CD4-positive, alpha-beta T cell treated with Interleukin-17A for 4 hours (primary cell): ENCODE measurements around the gene GPR35.
A peak's percentile ranks its signal among the peaks of the same experiment; 100 is the strongest.

ENCODE experiments used
- DNase-seq: peaks from one replicate; pipeline ENCODE4 v3.0.0-alpha.2; 2020; ENCODE audit warnings: mixed read lengths

Gene GPR35

DNA sequence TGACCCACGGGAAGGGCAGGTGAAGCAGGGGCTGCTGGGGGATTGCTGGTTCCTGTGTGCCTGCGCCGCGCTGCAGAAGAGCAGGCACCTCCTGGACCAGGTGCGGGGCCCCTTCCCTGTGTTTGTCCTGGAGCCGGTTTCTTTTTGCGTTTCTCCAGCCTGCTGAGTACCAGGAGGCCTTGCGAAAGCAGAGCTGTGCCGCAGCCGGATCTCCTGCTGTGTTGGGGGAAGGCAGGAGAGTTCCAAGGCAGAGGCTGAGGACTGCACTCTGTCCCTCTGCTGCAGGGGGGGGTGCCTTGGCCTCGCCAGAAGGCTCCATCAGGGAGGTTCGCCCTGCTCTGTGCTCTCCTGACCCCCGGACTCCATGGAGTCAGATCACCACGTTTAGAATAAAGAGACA, 35.9 kb upstream of the GPR35 start:
- DNase-seq, result no peak

DNA sequence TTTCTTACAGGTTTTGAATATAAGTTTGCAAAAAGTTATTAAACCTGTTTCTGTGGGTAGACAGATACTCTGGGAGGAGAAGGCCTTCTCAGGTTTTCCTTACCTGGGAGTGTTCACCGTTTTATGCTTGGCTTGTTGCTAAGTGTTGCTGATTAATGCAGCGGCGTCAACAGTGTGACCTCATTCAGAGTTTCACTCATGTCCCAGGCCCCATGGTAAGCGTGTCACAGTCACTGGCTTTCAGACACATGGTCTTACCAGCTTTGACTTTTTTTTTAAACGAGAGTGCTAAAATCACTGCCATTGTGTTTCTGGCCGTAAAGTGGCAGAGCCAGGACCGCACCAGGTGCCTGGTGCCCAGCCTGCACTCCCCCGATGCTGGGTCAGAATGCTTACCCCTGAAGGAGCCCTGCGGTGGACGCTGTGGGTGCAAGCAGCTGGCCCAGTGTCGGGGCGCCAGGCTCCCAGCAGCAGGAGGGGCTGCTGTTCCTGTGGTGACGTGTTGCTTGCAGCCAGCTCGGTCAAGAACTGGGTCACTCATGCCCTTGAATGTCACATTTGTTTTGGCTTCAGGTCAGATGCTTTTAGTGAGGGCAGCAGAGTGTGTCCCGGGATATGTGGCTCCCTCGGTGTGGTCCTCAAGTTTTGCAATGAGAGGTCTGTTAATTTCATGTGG, 35.3 kb upstream of the GPR35 start:
- no peak for DNase-seq

DNA sequence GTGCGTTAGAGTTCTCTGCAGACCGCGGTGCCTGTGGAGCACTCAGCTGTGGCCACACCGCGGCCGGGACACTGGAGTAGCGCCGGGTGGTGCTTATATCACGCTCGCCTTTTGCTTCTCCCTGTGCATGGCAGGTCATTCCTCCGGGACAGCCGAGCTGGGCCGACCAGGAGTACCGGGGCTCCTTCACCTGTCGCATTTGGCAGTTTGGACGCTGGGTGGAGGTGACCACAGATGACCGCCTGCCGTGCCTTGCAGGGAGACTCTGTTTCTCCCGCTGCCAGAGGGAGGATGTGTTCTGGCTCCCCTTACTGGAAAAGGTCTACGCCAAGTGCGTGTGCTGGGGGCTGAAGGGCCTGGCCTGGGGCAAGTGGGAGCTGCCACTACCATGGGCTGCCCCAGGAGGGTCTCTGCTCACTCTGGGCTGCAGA, 34.6 kb upstream of the GPR35 start:
- no peak for DNase-seq

DNA sequence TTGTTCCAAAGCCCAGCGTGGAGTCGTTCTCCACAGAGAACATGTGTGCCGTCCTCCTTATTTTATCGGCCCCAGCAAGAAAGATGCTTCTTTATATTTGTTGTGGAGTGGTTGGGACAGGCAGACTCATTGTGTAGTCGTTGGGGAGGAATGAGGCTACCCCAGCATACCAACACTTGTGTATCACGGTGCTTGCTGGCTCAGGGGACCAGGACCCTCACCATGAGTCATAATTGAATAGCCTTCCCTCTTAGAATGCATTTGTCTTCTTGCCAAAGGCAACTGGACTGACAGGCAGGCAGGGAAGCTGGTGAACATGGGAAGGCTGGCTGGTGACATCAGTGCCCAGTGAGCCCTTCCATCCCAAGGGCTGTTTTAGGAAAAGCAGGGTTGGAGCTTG, 34.1 kb upstream of the GPR35 start:
- no peak for DNase-seq

DNA sequence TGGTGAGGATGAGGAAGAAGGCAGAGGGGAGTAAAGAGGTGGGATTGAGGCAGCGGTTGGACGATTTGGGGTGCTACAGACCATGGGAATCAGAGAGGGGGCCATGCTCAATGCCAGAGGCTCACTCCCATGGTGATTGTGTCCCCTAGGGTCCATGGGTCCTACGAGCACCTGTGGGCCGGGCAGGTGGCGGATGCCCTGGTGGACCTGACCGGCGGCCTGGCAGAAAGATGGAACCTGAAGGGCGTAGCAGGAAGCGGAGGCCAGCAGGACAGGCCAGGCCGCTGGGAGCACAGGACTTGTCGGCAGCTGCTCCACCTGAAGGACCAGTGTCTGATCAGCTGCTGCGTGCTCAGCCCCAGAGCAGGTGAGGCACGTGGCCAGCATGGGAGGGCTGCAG, 33.5 kb upstream of the GPR35 start:
- DNase-seq, result no peak

DNA sequence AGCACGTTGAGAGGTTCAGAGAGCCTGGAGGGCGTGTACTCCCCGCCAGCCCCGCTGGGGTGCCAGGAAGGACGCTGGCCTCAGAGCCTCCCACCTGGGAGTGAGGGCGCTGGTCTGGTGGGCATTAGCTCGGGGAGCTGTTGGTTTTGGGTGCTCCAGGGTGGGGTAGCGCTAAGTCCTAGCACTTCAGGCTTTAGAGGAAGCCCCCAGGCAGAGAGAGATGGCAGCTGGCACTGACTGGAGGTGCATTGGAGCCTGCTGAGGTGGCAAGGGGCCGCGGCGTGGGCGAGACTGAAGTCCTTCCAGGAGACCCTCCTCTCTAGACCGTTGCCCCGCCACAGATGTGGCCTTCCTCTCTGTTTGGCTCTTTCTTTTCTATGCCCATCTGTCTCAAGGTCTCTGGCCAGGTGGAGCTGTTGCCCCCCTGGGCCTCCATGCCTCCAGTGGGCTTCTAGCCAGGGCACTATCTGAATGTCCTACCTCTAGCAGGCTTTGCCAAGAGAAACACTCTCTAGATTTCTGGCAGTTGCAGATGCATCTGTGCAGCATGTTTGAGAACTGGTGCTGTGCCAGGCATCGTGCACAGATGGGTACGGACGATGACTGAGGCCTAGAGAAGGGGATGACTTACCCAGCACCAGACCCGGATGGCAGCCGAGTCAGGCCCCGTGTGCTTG, 32.1 kb upstream of the GPR35 start:
- peak; percentile 1 for DNase-seq

DNA sequence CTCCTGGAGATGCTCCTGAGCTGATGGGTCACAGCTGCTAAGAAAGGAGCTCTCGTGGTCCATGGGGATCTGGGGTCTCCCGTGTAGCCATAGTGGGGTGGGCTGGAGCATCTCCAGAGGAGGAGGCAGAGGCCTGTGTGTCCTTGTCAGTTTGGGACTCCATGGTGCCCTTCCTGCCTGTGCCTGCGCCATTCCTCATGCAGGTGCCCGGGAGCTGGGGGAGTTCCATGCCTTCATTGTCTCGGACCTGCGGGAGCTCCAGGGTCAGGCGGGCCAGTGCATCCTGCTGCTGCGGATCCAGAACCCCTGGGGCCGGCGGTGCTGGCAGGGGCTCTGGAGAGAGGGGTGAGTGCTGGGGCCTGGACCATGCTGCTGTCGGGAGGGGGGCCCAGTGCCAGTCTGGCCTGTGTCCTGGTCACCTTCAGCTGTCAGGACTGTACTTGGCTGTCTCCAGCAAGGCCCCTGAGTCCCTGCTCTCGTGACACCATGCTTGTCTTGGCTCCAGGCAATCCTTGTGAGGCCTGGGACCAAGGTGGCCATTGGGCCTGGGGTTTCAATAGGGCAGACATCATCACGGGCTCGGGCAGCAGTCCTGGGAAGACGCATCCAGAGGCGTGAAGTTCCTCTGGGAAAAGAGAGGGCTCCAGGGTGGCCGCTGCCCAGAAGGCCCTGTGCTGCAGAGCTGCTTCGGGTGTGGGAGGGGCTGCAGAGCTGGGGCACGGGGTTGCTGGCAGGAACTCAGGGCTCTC, 31.4 kb upstream of the GPR35 start:
- peak; percentile 1 for DNase-seq

DNA sequence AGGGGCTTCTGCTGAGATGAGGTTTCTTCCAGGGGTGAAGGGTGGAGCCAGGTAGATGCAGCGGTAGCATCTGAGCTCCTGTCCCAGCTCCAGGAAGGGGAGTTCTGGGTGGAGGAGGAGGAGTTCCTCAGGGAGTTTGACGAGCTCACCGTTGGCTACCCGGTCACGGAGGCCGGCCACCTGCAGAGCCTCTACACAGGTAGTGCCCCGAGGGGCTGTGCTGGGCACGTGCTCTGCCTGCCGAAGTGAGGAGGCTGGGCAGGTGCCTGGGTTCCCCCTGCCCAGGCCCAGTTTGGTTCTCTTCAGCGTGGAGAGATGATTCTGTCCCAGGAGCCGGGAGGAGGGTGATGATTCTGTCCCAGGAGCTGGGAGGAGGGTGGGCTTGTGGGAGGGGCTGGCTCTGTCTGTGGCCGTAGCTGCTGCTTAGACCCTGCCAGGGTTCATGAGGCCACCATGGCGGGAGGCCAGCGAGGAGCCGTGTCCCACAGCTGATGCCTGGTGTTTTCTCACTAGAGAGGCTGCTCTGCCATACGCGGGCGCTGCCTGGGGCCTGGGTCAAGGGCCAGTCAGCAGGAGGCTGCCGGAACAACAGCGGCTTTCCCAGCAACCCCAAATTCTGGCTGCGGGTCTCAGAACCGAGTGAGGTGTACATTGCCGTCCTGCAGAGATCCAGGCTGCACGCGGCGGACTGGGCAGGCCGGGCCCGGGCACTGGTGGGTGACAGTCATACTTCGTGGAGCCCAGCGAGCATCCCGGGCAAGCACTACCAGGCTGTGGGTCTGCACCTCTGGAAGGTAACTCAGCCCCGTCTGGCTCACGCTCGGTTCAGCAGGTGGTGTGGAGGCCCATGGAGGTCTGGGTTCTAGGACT, 30.5 kb upstream of the GPR35 start:
- peak; percentile 2 for DNase-seq

DNA sequence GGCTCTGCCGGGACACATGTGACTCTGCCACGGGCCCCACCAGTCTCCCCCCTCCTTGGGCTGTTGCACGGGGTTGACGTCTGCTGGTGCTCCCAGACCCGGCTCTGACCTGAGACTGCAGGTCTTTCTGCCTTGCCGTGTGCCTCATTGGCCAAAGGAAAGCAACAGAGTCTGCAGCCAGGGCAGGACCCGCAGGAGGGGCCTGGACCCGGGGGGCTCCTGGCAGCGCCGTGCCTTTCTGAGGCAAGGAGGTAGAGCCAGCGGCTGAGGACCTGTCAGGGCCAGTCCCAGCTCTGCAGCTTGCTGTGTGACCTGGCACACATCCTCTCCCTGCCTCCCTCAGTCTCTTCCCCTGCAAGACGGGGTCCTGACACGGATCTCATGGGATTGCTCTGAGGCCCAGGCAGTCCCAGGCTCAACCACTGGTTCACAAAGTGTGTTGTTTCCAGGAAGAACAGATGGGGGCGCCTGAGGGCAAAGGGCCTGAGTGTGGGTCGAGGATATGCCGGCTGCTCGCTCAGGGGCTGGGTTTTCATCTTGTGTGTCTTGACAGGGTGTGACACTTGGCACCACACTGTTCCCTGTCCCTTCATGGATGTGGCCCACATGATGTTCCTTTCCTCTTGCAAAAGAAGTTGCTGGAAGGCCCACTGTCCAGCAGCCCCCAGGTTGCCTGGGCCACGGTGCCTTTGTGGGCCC, 29.8 kb upstream of the GPR35 start:
- peak; percentile 61 for DNase-seq

DNA sequence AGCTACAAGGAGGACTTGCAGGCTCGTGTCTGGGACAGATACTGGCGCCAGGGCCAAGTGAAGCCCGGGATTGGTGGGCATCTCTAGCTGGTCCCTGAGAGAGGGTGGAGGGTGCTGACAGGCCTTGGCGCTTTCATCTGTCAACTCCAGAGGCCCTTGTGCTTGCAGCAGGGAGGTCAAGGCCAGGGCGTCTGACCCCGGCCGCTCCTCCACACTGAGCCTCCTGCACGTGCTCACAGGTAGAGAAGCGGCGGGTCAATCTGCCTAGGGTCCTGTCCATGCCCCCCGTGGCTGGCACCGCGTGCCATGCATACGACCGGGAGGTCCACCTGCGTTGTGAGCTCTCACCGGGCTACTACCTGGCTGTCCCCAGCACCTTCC, 29.2 kb upstream of the GPR35 start:
- peak; percentile 1 for DNase-seq

DNA sequence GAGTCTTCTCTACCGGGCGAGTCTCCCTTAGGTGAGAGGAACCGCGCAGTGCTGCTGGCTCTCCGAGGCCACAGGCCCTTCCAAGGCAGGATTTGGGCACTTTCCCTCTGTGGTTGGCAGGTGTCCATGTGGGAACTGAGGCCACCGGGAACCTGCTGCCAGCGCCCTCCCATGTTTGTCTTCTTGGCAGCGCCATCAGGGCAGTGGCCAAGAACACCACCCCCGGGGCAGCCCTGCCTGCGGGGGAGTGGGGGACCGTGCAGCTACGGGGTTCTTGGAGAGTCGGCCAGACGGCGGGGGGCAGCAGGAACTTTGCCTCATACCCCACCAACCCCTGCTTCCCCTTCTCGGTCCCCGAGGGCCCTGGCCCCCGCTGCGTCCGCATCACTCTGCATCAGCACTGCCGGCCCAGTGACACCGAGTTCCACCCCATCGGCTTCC, 28.8 kb upstream of the GPR35 start:
- peak; percentile 1 for DNase-seq

DNA sequence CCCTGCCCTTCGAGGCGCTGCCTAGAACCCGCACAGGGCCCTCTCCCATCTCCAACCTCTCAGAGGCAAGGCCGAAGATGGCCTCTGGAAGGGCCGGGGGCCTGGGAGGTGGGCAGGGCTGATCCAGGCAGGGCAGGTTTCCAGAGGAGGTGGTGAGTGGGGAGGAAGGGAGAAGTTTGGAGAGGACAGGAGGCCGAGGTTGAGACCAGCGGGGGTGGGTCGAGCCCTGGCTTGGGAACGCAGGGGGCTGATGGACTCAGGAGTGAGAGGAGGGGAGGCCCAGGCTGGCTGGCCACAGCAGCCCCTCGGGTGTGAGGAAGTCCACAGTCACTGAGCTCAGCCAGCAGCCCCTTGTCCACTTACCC, 28.2 kb upstream of the GPR35 start:
- peak; percentile 1 for DNase-seq

DNA sequence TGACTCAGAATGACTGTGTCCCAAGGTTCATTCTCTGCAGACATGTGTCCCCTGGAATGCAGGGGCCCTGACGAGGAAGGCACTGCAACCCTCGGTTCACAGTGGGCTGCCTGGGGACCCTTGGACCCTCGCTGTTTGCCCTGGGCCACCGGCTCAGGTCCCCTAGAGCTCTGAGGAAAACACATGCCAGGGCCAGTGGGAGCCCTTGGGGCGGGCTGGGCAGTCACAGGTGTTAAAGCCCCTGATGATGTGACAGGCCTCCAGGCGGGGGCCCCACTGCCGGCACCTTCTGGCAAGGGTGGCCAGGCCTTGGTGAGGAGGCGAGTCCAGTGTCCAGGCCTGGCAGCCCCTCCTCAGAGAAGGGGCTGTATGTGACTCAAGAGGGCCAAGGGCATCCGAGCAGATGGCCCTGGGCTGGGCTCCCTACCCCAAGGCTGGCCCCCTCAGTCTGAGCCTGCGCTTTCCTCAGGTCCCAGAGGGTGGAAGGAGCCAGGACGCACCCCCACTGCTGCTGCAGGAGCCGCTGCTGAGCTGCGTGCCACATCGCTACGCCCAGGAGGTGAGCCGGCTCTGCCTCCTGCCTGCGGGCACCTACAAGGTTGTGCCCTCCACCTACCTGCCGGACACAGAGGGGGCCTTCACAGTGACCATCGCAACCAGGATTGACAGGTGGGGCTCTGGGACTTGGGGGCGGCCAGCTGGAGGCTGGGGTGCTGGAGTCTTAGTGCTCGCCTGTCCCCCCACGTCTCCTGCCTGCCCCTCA, 27.7 kb upstream of the GPR35 start:
- peak; percentile 1 for DNase-seq

DNA sequence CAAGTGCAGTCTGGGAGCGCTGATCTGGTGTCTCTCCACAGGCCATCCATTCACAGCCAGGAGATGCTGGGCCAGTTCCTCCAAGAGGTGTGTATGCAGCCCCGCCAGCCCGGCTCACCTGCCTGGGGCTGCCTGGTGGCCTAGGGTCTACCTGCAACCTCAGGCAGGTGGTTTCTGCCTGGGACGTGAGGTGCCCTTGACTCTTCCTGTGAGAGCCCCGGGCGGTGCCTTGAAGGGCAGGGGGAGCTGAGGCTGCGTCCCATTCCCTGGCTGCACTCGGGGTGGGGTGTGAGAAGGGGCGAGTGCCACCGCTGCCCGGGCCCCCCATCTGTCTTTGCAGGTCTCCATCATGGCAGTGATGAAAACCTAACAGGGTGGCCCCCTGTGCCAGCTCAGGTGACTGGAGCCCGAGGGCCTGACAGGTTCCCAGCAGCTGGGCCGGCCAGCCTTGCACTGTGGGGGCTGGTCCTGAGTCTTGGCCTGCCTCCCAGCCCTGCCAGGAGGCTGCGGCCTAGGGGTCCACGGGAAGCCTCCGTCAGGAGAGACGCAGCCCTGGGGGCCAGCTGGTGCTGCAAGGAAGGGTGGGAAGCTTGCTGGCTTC, 26.9 kb upstream of the GPR35 start:
- no peak for DNase-seq

DNA sequence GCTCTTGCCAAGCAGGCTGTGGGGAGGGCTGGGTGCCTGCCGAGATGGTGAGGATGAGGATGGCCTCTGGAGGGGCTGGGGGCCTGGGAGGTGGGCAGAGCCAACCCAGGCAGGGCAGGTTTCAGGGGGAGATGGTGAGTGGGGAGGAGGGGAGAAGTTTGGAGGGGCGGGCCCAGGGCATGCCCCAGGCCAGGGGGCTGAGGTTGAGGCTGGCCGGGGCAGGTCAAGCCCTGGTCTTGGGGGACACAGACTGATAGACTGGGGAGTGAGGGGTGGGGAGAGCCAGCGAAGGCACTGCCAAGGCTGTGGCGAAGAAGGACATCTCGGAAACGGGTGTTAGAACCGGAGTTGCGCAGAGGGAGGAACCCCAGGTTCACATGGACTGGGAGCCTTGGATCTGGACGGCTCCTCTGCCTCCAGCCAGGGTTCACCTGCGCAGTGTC, 26.1 kb upstream of the GPR35 start:
- DNase-seq, result no peak

DNA sequence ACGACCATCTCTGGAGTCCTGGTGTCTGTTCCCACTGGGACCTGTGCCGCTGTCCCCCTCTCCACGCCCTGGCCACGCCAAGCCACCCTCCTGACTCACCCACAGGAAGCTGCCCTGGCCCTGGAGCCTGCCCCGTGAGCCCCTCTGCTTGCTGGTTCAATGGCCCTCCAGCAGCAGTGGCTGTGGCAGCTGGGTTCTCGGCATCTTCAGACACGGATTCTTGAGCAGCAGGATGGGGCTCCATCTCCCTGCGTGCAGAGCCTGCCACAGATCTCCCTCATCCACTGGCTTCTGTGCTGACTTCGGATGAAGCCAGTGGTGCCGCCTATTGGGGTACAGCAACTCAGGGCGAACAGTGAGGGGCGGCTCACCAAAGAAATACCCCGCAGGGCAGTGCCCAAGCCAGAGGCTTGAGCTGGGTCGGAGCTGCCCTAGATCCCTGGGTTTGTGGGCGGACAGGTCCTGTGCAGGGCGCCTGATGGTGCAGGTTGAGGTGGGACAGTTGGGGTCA, 24.8 kb upstream of the GPR35 start:
- DNase-seq, result no peak

DNA sequence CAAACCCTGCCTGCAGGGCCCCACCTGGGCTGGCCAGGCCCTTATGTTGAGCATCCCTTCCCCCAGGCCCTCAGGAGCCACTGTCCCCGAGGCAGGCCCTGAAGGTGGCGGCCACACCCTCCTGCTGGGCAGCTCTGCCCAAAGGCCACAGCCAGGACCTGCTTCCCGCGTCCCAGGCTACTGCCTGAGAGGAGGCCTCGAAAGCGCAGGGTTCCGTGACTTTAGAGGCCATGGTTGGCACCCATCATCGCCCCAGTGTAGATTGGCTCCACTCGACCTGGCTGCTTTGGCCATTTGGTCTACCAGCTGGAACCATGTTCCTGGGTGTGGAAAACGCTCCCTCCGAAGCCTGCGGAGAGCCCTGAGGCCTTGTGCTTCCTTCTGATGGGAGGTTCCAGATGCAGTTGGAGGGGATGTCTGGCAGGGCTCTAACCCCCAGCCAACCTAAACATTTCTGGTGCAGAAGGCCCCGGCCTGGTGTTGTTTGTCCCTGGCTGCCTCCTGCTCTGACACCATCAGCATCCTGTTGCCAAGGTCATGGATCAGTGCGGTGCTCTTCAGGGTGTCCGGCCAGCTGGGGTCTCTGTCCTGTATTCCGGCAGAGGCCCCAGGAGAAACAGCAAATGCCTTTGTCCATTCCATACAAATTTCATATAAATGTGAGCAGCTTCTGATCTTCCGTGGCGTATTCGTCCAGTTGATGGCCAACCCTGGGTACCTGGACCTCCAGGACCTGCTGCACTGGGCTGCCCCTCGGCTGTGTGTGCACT, 24.0 kb upstream of the GPR35 start:
- no peak for DNase-seq

DNA sequence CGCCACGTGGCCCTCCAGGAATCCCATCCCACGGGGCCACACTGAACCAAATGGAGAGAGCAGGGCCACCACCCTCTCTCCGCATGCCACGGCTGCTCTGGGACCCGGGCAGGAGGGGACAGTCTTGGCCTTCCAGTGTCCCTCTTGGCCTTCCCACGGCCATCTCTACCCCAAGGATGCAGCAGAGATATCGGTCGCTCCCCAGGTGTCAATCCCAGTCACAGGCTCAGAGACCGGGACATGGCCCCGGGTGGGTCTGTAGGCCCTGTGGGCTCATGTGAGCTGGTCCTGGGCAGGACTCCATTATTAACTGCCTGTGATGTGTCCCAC, 23.5 kb upstream of the GPR35 start:
- DNase-seq, result no peak

DNA sequence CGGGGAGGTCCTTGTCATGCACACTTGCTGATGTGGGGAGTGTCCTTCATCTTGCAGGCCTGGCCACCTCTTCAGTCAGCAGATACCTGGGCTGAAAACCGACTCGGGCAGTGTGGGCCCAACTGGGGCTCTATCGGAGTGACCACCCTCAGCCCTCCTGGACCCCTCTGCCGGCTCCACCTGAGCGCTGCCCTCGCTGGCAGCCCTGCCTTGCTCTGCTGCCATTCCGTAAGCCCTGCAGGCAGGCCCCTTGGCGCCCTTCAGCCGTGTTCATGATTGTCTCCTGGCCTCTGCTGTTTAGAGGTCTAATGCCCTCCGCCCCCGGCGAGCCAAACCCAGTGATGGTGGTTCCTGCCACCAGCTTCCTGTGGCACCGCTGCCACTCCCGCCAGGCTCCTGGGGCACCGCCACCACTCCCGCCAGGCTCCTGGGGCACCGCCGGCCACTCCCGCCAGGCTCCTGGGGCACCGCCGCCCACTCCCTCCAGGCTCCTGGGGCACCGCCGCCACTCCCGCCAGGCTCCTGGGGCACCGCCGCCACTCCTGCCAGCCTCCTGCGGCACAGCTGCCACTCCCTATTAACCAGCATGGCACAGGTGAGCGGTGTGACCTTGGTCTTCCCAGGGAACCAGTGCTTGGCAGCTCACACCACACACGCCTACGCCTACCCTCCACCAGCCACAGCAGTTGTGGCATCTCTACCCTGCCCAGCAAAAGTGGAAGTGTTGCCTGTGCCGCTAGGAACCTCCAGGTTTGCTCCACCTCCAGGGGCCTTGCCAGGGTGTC, 22.8 kb upstream of the GPR35 start:
- no peak for DNase-seq
